SU-DHL-6 (cell line): ENCODE data around the gene BIRC3.

Source experiments
- EZH2phosphoT487 ChIP-seq: fragments of 200-600 bp; sonication (generic), shearing (Covaris generic); conservative IDR thresholded peaks from 2 replicates; pipeline ENCODE4 v1.6.1; 2018; ENCODE audit warnings: mild to moderate bottlenecking, antibody characterized with exemption, low read length, moderate library complexity, mixed read lengths
- TF ChIP-seq, protein P1 (sequence below): fragments of 200-600 bp; sonication (generic); IDR thresholded peaks from one replicate; pipeline ENCODE4 v1.5.1; 2017; ENCODE audit warnings: antibody characterized with exemption, mild to moderate bottlenecking, low read length, moderate library complexity; ENCODE audit not compliant: insufficient read depth, poor library complexity, severe bottlenecking

DNA sequence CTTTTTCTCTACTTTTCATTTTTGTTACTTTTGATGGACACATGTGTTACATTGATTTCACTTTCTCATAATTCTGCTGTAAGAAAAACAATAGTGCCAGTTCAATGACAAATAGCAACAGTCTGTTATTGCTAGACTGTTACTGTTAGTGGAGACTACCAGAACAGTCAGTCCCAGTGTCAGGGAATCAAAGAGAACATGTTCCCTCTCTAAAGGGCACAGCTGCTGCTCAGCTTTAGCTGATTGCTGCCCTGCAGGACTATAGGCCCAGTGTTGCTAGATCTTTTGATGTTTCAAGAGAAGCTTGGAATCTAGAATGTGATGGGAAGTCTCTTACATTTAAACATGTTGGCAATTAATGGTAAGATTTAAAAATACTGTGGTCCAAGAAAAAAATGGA is 3.4 kb downstream of the BIRC3 start:
- TF ChIP-seq, protein P1, sequence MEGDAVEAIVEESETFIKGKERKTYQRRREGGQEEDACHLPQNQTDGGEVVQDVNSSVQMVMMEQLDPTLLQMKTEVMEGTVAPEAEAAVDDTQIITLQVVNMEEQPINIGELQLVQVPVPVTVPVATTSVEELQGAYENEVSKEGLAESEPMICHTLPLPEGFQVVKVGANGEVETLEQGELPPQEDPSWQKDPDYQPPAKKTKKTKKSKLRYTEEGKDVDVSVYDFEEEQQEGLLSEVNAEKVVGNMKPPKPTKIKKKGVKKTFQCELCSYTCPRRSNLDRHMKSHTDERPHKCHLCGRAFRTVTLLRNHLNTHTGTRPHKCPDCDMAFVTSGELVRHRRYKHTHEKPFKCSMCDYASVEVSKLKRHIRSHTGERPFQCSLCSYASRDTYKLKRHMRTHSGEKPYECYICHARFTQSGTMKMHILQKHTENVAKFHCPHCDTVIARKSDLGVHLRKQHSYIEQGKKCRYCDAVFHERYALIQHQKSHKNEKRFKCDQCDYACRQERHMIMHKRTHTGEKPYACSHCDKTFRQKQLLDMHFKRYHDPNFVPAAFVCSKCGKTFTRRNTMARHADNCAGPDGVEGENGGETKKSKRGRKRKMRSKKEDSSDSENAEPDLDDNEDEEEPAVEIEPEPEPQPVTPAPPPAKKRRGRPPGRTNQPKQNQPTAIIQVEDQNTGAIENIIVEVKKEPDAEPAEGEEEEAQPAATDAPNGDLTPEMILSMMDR, result no peak
- no peak for TF ChIP-seq EZH2phosphoT487
